Gastroesophageal sphincter (tissue), 4 donors: ENCODE results near the gene BNIPL. TPM values are rescaled to one million over a fixed set of nuclear protein-coding genes. Genes with fewer than 3 reads are reported as not detected.

ENCODE experiments used
- ATAC-seq: fragments of 150-250 bp; one replicate; pipeline ENCODE4 v1.9.1; 2016; ENCODE audit warnings: mild to moderate bottlenecking, moderate library complexity
- H3K27ac ChIP-seq, 4 donors: fragments of 200-600 bp; sonication (generic) in 3 of 4; 1 replicate in 3 of 4; 2 replicates in 1 of 4; pipeline ENCODE4 v1.5.1; 2016 to 2019
- H3K27me3 ChIP-seq: fragments of 200-600 bp; sonication (generic); one replicate; pipeline ENCODE4 v1.5.1; 2019
- H3K36me3 ChIP-seq, 2 donors: fragments of 200-600 bp; sonication (generic); one replicate each; pipeline ENCODE4 v1.5.1; 2019; ENCODE audit warnings: control low read depth in 1 of 2
- H3K4me1 ChIP-seq, 3 donors: fragments of 200-600 bp; sonication (generic); 1 replicate in 2 of 3; 2 replicates in 1 of 3; pipeline ENCODE4 v1.5.1; 2016 to 2019; ENCODE audit warnings: control low read depth in 2 of 3
- H3K4me3 ChIP-seq, 2 donors: fragments of 200-600 bp; sonication (generic); one replicate each; pipeline ENCODE4 v1.5.1; 2019; ENCODE audit warnings: mild to moderate bottlenecking in 1 of 2, moderate library complexity in 1 of 2
- H3K9me3 ChIP-seq, 3 donors: fragments of 200-600 bp; sonication (generic); one replicate each; pipeline ENCODE4 v1.5.1; 2017 to 2019; ENCODE audit warnings: control low read depth in 2 of 3
- CTCF ChIP-seq, 4 experiments: fragments of 200-600 bp in 2 of 4; fragments of 450-650 bp in 2 of 4; sonication (generic) in 1 of 4; IDR thresholded peaks; one replicate each; pipeline ENCODE4 v1.5.1; 2017 to 2019; ENCODE audit warnings: antibody characterized with exemption in 4 of 4, mild to moderate bottlenecking in 2 of 4, moderate library complexity in 2 of 4
- EP300 ChIP-seq: sonication (generic); formaldehyde crosslinking; IDR thresholded peaks from one replicate; pipeline ENCODE4 v1.6.1; 2017; ENCODE audit warnings: antibody characterized with exemption, mild to moderate bottlenecking
- POLR2A ChIP-seq, 2 donors: fragments of 450-650 bp; IDR thresholded peaks; one replicate each; pipeline ENCODE4 v1.6.1; 2017; ENCODE audit warnings: antibody characterized with exemption in 2 of 2, mild to moderate bottlenecking in 2 of 2, moderate library complexity in 1 of 2
- POLR2AphosphoS5 ChIP-seq: sonication (generic); formaldehyde crosslinking; IDR thresholded peaks from one replicate; pipeline ENCODE4 v1.6.1; 2017; ENCODE audit warnings: antibody characterized with exemption
- WGBS, 2 donors: methylation state at CpG; one replicate each; pipeline ENCODE4 v1.1.5; 2018; ENCODE audit warnings: low coverage in 1 of 2; 5-methylcytosine and 5-hydroxymethylcytosine counted together
- total RNA-seq, 4 donors: library from RNA; depleted of rRNA; stranded (reverse); fragments of >200 nt; gene quantifications; one replicate each; pipeline ENCODE4 v1.1.0, GENCODE V29; 2016

The BNIPL gene
- total RNA-seq, 4 donors from 2014 or later, result 0.13 to 6.1 (median 0.70) TPM

GRCh38 chr1:151005729-151006319 is 30.6 kb upstream of the BNIPL start:
- H3K27ac ChIP-seq, result peak overlapping the region; percentile 31 to 89 (median 87)
- H3K9me3 ChIP-seq, result no peaks in the 10 kb centered on the region
- H3K4me1 ChIP-seq, result peaks cover 0 to 76% (median 40%) of the 10 kb centered on the region in 3 donors
- TF ChIP-seq CTCF (IDR thresholded peaks at IDR 0.05), result no peak
- no peak for TF ChIP-seq POLR2AphosphoS5
- no peak for TF ChIP-seq POLR2A (IDR thresholded peaks at IDR 0.05)
- peak overlapping the region; percentile 38 to 65 for H3K4me3 ChIP-seq
- no peaks in the 10 kb centered on the region for H3K27me3 ChIP-seq
- WGBS, 2 donors, result 0 to 3% methylated on average over 3 to 4 of the region's 4 CpGs
- H3K36me3 ChIP-seq, result peaks cover 0 to 19% of the 10 kb centered on the region in 2 donors
- no peak for ATAC-seq

GRCh38 chr1:151006327-151007052 is 29.9 kb upstream of the BNIPL start, which contains the start of gene MINDY1:
Gene MINDY1, minus strand, starts transcription at chr1:151006902. Its CDS starts 4,285 bp downstream, at chr1:151002617.
- 0 to 1% methylated on average over 4 to 12 of the region's 18 CpGs for WGBS, 2 donors
- peaks cover 0 to 82% (median 40%) of the 10 kb centered on the region in 3 donors for H3K4me1 ChIP-seq

GRCh38 chr1:151007853-151008243 is 28.5 kb upstream of the BNIPL start:
- no peak for TF ChIP-seq CTCF (IDR thresholded peaks at IDR 0.05)
- TF ChIP-seq POLR2AphosphoS5, result no peak
- TF ChIP-seq POLR2A (IDR thresholded peaks at IDR 0.05), result no peak
- no peak for TF ChIP-seq EP300

More at GRCh38 chr1:151006327-151007052, 29.9 kb upstream of the BNIPL start, which contains the start of gene MINDY1:
- peak; percentile 72 for ATAC-seq
- no peaks in the 10 kb centered on the region for H3K9me3 ChIP-seq
- H3K36me3 ChIP-seq, result peaks cover 0 to 12% of the 10 kb centered on the region in 2 donors
- no peaks in the 10 kb centered on the region for H3K27me3 ChIP-seq
- H3K4me3 ChIP-seq, result peak within 1 kb of the TSS; percentile 38 to 78
- H3K27ac ChIP-seq, result peak within 1 kb of the TSS; percentile 31 to 89 (median 87)
- TF ChIP-seq POLR2A (IDR thresholded peaks at IDR 0.05) (peak; percentile 49 to 65), CTCF (IDR thresholded peaks at IDR 0.05) (peak in 3 of 4 experiments; percentile 52 to 65 (median 57)), POLR2AphosphoS5 (peak; percentile 84), EP300 (no peak)

GRCh38 chr1:151008244-151009205 is 27.9 kb upstream of the BNIPL start, which contains the start of gene PRUNE1:
Gene PRUNE1, plus strand, starts transcription at chr1:151008449. Its CDS starts 184 bp downstream, at chr1:151008633.
- Histone ChIP-seq H3K4me1 (peaks cover 0 to 75% (median 29%) of the 10 kb centered on the region in 3 donors), H3K27ac (peak within 1 kb of the TSS; percentile 48 to 89 (median 87)), H3K27me3 (no peaks in the 10 kb centered on the region), H3K36me3 (peaks cover 0 to 8% of the 10 kb centered on the region in 2 donors), H3K9me3 (no peaks in the 10 kb centered on the region), H3K4me3 (peak within 1 kb of the TSS; percentile 74 to 78)
- WGBS, 2 donors, result 0% methylated on average over 16 of the region's 69 CpGs
- TF ChIP-seq EP300 (no peak), POLR2A (IDR thresholded peaks at IDR 0.05) (peak; percentile 26 to 43), POLR2AphosphoS5 (peak; percentile 43), CTCF (IDR thresholded peaks at IDR 0.05) (peak in 1 of 4 experiments; percentile 41)
- peak; percentile 93 for ATAC-seq

More at GRCh38 chr1:151007853-151008243, 28.5 kb upstream of the BNIPL start:
- Histone ChIP-seq H3K27me3 (no peaks in the 10 kb centered on the region), H3K27ac (peak overlapping the region; percentile 31 to 89 (median 87)), H3K4me3 (peak overlapping the region; percentile 74 to 78), H3K9me3 (no peaks in the 10 kb centered on the region), H3K4me1 (peaks cover 0 to 75% (median 36%) of the 10 kb centered on the region in 3 donors), H3K36me3 (peaks cover 0 to 1% of the 10 kb centered on the region in 2 donors)
- ATAC-seq, result no peak
- 5 to 9% methylated on average over 2 to 4 of the region's 4 CpGs for WGBS, 2 donors
